HG03103 (cell line): ENCODE measurements around the gene CLSTN2.

Source experiments
- ATAC-seq: cut with Tn5 transposase; IDR thresholded peaks from one replicate; pipeline ENCODE4 v1.9.1; 2021; ENCODE audit warnings: low read depth; ENCODE audit not compliant: unreplicated experiment

The CLSTN2 gene

GRCh38 chr3:139940622-139941021 lies 5.6 kb downstream of the CLSTN2 start:
- no peak for ATAC-seq

DNA sequence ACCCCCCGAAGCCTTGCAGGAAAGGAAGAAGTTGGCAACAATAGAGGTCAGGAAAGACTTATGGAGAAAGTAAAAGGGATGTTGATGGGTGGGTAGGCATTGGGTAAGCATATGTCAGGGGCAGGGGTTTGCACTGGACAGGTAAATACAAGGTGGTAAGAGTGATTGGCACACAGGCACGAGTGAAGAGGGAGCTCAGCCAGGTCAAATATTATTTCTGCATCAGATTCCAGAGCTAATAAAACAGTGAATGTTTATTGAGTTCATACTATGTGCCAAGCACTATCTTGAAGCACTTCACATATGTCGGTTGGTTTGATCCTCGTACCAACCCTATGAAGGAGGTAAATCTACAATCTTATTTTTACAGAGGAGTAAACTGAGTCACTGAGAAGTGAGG lies 6.6 kb downstream of the CLSTN2 start:
- no peak for ATAC-seq

DNA sequence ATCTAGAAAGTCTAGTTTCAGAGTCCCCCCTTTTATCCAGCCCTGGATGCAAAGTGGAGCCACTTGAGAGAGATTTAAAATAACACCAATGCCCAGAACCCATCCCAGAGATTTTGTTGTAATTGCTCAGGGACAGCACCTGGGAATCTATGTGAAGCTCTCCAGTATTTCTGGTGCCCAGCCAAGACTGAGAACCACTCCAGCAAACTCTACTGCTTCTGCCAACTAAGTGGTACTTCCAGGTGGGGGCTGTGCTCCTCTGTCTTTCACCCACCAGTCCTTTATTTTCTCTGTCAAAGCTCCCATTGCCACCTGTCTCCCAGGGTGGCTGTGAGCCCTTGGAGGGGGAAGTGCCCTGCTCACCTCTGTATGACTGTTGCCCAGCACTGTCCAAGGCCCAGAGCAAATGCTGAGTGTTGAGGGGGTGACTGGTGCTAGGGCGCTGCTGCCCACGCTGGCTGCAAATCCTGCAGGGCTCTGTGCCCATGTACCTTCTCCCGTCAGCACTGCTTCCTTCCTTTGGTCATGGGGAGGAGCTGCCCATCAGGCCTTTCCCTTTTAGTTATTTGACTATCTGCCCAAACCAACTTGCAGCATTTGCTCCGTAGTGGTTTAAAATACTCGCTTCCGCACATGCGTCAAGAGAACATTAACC lies 9.4 kb downstream of the CLSTN2 start:
- no peak for ATAC-seq

GRCh38 chr3:139945386-139945785 lies 10.4 kb downstream of the CLSTN2 start:
- ATAC-seq = no peak

GRCh38 chr3:139945942-139946341 lies 11.0 kb downstream of the CLSTN2 start:
- no peak for ATAC-seq

- no peak for ATAC-seq
Observed at GRCh38 chr3:139948467-139948866, 13.5 kb downstream of the CLSTN2 start.

DNA sequence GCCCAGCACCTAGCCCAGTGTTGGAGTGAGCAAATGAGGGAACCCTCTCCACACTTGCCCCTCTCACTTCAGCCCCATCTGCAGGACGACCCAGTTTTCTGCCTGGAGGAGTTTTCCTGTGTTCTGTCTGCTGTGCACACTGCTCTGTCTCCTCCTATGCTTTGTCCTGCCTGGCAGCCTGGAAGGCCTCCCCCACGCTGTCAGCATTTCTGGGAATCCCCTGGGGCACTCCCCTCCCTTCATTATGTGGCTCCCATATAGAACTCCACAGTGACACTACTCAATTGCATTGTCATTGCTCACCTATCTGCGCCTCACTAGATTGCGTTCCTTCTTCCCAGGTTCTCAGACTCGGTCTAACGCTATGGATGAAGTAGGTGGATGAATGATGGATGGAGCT lies 13.9 kb downstream of the CLSTN2 start:
- no peak for ATAC-seq

DNA sequence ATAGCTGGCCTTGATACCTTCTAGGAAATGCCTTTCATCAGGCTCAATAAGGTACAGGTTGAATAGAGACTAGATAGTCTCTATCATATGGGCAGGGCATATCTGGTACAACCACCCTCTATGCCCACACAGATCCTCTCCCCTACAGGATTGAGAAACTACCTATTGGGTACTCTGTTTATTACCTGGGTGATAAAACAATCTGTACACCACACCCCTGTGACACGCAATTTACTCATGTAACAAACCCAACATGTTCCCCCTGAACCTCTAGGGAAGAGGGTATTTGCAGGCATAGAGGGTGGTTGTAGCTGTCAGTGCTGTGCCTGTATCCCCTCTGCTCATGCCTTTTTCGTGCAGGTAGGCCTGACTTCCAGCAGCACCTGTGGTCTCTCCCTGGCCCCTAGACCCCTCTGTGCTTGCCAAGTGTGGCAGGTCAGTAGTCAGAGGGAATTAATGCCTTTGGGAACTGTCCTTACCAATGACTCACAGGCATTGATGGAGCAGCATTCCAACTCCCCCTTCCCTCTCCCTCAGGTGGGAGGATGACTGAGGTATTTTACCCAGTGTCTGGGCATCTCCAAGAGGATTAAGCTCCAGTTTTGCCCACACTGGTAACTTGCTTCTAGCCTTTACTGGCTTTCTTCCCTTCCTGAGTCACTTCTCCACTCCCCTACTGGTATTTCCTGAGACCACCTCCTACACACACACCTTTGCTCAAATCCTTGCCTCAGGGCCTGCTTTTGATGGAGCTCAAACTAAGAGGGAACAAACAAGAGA lies 18.3 kb downstream of the CLSTN2 start:
- no peak for ATAC-seq

GRCh38 chr3:139954146-139954860 lies 19.3 kb downstream of the CLSTN2 start:
- no peak for ATAC-seq

DNA sequence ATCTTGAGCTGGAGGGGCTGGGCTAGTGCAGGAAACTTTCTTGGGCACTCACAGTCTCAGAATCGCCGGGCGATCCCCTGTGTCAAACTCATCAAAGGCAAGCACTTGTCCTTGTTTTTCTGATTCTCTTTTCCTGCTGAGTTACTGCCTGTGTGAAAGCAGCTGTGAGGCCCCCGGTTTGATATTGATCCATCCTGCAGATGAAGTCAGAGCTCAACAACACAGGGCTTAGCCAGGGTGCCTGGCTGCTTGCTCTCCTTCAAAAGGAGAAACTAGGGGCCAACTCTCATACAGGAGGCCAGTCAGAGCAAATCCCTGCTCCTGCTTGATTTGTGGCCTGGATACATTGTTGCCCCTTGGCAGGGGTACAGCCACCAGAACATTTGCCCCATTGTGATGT lies 22.9 kb downstream of the CLSTN2 start:
- no peak for ATAC-seq

DNA sequence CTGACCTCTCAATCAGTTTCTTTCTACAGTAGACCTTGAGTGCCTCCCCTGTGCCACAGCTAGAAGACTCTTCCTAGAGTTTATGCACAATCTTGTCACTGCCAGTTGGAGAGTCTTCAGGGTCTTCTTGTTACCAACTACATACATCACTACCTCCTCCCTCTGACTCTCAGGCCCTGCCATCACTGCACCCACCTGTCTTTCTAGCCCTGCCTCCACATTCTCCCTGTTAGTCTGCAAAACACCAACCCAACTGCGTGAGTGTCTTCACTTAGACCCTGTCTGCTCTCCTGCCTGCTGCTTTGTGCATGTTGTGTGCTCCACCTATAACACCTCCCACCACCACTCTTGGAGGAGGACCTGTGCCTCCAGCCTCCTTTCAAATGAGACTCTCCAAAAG lies 34.4 kb downstream of the CLSTN2 start:
- ATAC-seq = no peak

DNA sequence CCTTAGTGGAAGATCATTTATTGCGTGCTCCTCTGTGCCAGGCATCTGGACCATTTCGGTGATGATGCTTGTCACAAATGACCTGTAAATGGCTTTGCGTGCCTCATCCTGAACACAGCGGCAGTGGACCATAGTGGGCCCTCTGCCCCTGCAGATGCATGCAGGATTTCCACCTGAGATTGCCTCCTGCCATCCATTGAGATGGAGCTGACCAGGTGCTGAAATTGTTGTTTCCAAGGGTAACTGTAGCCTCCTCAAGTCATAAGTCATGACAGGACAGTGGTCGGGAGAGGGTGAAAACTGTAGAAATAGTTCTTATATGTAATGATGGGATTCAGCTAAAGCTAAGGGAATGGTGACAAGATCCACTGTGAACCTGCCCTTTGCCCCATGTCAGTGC lies 35.5 kb downstream of the CLSTN2 start:
- no peak for ATAC-seq

DNA sequence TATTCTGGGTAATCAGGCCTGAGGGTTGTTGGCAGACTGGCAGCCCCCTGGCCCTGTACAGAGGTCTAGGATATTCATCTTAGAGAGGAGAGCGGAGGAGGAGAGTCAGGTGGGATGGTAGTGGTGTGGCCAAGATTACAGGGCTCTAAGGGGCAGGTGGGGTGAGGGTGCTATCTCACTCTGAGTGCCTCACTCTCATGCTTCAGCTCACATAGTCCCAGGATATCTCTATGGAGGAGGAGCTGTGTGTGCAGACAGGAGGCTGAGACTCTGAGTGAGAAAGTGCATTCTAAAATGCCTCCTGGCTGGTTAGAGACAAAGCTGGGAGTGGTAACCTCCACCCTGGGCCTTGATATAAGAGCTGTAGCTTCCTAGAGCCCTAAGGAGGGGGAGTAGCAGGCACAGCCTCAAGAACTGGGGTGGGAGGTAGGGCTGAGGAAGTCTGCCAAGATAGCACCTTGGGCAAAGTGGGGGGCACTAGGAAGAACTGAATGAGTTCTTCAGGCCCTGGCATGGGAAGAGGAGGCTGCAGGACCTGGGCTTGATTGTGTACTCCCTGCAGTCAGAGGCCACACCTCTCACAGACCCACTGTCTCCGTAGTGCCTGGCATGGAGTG lies 39.9 kb downstream of the CLSTN2 start:
- ATAC-seq = no peak

- ATAC-seq = no peak
Observed at GRCh38 chr3:139975594-139976365, 40.8 kb downstream of the CLSTN2 start.

DNA sequence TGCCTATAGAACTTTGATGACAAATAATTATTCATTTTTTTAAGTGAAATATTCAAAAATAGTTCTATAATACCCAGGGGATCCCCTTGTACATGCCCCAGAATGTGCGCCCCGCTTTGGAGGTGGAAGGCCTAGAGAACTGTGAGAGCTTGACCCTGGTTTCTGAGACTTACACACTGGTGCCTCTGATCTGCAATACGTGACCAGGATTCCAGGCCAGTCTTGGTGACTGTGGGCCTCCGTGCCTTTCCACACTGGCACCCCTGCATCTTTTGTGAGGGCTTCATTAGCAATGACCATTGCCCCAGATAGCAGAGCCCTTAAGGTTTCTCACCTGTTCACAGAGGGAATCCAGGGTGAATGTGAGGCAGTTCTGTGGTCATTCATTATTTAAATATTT lies 44.0 kb downstream of the CLSTN2 start:
- no peak for ATAC-seq

GRCh38 chr3:139979991-139980390 lies 45.0 kb downstream of the CLSTN2 start:
- no peak for ATAC-seq

DNA sequence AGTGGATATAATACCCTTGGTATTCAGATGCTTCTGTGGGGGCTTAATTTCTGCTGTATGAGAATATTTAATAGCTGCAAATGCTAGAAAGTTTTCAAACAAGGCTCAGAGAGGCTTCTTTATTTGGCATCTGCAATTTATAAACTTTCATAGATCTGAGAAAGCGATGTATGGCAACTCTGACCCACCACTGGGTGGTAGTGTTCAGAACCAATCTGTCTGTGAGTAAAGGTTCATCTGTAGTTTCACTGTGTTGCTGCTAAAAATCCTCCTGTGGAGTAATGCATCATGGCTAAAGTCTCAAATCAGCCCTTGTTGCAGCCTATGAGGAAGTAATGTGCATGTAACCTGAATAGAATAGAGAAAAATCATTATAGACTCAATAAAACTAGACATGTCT lies 47.4 kb downstream of the CLSTN2 start:
- no peak for ATAC-seq

- ATAC-seq = no peak
Observed at GRCh38 chr3:139985576-139985975, 50.6 kb downstream of the CLSTN2 start.

DNA sequence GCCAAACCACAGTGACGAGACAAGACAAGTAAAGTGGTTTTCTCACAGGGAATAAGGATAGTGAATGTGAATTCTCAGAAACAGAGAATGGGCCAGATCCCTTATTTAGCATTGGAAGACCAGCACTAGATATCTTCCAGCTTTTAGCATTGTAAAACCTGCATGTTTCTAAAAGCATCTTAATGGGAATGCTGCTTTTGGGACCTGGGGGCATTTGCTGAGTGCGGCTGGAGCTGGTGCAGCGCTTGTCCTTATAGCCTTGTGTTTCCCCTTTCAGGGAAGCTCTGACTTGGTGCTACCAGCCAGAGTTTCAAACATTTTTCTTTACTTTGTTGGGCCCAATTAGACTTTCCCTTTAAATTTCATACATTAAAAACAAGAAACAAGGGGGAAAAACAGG lies 52.9 kb downstream of the CLSTN2 start:
- ATAC-seq = no peak

DNA sequence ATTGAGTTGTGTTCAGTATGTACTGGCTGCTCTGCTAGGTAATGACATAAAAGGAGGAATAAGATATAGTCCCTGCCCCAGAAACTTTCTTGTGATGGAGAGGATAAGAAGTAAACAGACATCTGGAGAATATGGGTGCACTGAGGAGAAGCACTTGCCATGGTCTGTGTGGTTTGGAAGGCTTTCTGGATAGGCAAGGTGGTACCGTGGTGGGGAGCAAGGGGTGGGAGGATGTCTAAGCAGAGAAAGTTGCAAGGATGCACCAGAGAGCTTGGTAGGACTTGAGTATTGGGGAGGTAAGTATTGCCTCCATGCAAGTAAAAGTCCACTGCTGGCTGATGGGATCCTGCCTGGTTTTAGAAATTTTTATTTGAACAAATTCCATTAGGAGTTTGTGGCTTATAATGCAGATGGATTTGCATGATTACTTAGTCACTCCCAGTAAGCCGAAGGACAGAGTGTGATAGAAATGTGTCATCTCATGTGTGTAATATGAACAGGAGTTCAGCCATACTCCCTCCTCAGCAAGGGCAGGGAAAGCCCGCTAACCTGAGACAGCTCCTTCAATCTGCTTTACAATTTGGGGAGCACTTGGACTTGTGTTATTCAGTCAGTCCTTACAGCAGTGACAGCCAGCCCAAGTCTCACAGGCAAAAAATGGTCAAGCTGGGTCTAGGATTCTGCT lies 53.6 kb downstream of the CLSTN2 start:
- no peak for ATAC-seq
